Hematopoietic multipotent progenitor cell (in vitro differentiated cells): ENCODE data around the gene HIPK2. TPM values are rescaled to one million over a fixed set of nuclear protein-coding genes. Genes with fewer than 3 reads are reported as not detected.

Experiments used
- DNase-seq, 3 donors: peaks; one replicate each; pipeline ENCODE4 v3.0.0-alpha.2; 2011 to 2015; ENCODE audit warnings: low read depth in 2 of 3, low spot score in 2 of 3
- total RNA-seq: library from RNA; depleted of rRNA; stranded (reverse); fragments of >200 nt; gene quantifications from one replicate; pipeline ENCODE4 v1.2.3, GENCODE V29; 2012

HIPK2 gene
- total RNA-seq, 1 donor: 15.6 TPM

DNA sequence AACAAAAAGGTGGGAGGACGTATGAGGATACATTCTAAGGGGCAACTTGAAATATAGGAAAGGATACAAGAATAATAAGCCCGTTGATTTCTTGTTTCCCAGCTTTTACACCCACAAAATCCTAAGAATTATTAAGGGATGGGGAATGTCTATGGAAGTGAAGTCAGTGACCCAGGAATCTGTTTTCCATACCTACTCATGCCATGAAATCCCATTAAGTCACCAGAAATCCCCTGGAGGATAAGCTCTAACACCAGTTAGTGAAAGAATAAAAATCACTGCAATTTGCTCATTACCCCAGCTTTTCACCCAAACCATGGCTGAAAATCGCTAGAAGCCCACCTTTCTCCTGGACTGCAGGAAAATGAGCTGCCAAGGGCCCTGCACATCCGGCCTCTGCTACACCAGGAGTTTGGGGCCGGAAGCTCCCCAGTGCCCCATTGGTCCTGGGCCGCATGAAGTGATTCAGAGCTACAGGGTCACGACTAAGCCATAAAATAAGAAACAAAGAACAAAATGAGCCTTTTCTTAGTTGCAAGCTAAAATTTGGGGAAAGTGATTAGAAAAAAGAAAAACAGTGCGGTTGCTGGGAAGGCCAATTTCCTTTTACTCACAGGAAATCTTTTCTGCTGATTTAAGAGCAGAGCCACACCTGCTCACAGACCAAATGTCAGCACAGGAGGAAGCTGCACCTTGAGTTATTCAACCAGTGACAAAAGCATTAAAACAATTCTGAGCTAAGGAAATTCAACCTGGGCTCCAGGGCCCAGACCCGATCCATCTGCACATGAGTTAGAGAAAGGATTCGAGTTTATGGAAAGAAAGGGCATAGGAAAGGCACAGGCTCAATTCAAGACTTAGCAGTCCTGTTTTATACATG, 40.3 kb downstream of the HIPK2 start:
- DNase-seq: peak in 1 of 3 donors; percentile 7

GRCh38 chr7:139735912-139736595, 41.7 kb downstream of the HIPK2 start:
- no peak for DNase-seq

DNA sequence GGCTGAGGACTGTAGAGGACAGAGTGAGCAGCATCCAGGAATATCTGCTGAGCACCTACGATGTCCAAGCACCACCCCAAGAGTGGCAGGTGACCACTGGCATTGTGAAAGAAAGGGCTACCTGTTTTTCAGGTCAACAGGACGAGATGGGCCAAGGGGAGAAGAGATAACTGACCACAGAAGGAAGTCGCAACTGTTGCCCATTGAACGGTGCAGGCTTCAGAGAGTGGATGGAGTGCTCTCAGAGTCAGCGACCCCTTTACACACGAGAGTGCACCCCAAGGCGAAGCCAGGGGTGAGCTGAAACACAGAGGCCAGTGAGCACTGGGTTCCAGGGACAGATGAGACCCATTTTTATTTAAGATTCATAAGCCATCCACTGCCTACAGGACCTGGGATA, 42.3 kb downstream of the HIPK2 start:
- DNase-seq: no peak

GRCh38 chr7:139734395-139734794, 43.4 kb downstream of the HIPK2 start:
- no peak for DNase-seq

DNA sequence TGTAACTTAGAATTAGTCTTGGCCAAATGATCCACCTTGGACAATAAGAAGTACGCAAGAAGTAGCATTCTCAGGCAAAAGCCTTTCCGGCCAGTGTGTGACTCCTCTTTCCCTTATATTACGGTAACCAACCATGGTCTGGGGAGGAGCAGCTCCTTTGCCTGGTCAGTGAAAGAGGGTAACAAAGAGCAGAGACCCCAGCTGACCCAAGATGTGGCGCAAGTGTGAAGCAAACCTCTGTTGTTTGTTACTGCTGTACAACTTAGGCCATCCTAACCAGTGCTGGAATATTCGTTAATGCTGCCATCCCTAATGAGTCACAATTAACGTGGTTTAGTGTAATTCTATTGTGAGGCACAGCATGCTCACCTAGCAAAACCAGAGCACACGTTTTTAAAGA, 44.0 kb downstream of the HIPK2 start:
- no peak for DNase-seq

GRCh38 chr7:139732471-139733167, 45.2 kb downstream of the HIPK2 start:
- no peak for DNase-seq

DNA sequence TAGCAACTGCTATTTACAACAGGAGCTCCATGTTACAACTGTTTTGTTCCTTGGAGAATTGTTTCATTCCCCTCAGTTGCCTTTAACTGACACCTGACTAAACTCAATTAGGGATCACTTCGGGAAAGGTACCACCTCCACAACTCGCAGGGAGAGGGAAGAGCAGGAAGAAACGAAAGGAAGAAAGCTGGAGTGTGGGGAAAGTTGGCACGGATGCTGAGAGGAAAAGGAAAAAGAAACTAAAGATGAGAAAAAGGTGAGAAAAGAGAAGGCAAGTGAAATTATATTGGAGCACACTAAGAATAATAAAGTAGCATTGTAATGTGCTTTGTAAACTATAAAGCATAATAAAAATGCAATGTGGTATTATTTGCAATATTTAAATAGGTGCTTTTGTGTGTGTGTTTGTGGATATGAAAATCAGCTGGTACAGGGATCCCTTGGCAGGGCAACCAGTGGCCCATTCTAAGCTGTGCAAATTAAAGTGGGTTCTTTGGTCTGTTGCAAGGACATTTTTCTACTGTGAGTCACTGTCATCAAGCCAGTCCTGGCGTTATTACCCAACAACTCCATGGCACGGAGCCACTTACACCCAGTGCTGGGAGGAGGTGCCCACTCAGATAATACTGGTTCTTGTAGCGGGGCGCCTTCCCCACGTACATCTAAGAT, 45.9 kb downstream of the HIPK2 start:
- peak in 1 of 3 donors; percentile 15 for DNase-seq

DNA sequence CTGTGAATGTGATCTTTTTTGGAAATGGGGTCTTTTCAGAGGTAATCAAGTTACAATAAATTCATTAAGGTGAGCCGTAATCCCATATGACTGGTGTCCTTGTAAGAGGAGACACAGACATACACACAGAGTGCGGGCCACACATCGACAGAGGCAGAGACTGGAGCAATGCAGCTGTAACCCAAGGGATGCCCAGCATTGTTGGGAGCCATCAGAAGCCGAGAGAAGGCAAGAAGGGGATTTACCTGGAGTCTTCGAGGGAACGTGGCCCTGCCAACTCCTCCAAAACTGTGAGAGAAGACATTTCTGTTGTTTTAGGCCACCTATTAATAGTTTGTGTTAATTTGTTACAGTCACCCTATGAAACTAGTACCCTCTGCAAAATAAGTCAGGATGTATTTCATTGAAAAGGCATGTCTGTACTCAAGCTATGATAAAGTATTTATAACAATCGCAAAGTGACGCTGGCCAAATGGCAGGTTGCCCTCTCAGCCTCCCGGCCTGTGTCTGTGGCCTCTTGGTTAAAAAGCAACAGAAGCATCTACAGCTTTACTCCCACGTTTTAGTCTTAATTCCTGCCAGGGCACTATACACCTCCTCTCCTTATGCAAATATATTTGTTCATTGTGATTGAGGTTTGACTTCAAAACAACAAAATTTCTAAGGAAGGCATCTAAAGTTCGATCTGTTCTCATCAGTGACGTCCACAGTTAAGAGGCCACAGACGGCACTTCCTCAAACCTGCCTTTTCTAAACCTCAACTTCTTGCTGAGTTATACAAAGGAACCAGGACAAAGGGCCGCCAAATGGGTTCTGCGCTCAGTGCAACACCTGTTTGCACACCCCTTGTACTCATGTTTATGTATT, 46.8 kb downstream of the HIPK2 start:
- DNase-seq: peak in 1 of 3 donors; percentile 58

DNA sequence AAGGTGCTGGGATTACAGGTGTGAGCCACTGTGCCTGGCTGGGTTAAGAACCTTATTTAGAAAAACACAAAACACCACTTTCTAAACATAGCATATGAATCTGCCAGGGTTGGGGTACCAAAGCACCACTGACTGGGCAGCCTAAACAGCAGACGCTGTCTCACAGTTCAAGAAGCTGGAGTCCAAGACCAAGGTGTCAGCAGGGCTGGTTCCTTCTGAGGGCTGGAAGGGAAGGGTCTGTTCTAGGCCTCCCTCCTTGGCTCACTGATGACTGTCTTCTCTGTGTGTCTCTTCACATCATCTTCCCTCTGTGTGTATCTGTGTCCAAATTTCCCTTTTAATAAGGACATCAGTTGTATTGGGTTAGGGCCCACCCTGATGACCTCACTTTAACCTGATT, 49.6 kb downstream of the HIPK2 start:
- DNase-seq: no peak

- DNase-seq: no peak
These were observed 50.6 kb downstream of the HIPK2 start for GRCh38 chr7:139727151-139727705.

GRCh38 chr7:139726485-139726869, 51.3 kb downstream of the HIPK2 start:
- no peak for DNase-seq

DNA sequence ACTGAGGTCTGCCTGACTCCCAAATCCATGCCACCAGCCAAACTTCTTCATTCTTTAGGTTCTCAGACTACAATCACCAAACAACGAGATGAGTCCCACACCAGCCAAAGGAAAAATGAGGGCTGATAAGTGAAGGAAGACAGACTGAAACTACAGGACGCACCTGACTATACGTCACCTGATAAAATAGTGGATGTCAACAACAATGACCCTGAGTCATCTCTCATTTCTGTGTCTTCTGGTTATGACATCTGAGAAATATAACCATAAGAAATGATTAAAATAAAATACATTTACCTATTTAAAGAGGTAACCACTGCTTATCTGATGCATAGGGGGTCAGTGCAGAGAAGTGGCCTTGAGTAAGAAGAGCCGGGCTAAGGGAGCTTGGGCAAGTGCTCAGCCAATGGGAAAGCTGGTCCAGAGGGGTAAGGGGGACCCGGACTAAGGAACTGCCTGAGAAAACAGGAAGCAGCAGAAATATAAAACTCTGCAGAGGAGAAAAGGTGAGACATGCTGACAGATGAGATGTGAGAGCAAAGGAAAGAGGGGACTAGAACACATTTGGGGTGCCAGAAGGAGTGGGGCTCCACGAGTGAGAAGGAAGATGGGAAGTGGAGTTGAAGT, 51.8 kb downstream of the HIPK2 start:
- DNase-seq: peak in 1 of 3 donors; percentile 6

- no peak for DNase-seq
These were observed 52.7 kb downstream of the HIPK2 start for GRCh38 chr7:139725077-139725476.

DNA sequence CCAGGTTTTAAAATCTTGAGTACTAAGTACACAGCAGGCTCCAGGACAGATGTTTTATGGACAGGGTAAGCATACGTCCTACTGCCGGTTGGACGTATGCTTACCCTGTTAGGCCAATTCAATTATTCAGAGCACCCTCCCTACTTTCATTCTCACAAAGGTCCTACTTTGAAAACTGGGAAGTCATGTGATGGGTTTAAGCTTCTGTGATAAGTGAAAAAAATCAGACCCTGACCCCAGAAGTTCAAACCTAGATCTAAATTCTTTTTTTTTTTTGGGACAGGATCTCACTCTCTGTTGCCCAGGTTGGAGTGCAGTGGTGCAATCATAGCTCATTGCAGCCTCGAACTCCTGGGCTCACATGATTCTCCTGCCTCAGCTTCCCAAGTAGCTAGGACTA, 55.2 kb downstream of the HIPK2 start:
- DNase-seq: no peak

- DNase-seq: no peak
These were observed 56.0 kb downstream of the HIPK2 start for GRCh38 chr7:139721821-139722220.

DNA sequence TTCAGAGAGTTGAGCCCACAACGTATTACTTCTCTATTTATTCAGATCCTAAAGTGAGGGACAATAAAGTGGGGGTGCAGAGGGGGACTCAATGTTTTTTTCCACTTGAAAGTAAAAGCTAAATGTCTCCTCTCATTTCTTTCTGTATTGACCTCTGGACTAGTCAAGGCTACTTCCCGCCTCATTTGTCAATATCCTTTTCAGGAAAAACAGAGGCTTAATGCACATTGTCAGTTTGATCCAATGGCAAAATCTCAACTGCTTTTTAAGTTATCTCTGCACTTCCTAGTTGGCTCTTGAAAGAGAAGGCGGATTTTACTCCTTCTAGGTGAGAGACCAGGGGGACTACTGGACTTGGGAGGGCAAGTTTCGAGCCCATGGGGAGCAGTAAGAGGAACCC, 56.4 kb downstream of the HIPK2 start:
- DNase-seq: peak in 1 of 3 donors; percentile 14

- peak in 1 of 3 donors; percentile 16 for DNase-seq
These were observed 57.0 kb downstream of the HIPK2 start for GRCh38 chr7:139720705-139721231.

DNA sequence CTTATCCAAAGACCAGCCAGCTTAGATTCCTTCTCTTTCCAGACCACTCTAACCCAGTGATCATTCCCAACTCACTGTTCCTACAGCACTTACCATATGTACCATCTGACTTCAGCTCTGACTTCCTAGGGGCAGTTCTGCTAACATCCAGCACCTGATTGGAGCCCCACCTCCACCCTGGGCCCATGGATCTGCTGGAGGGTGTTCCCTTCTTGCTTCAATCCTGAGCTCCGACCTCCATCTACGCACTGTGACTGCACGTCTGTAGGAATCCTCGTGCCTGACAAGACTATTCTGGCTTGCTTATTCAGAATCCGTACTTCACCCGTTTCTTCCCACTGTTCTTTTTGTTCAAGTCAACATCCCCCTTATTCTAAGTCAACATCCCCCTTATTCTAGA, 57.6 kb downstream of the HIPK2 start:
- no peak for DNase-seq

GRCh38 chr7:139718859-139719258, 58.9 kb downstream of the HIPK2 start:
- peak in 2 of 3 donors; percentile 20 to 59 for DNase-seq
